GM18526 (cell line): Measurements from ENCODE around the gene BUD13.

Experiments
- POLR2A ChIP-seq: IDR thresholded peaks from 3 replicates; pipeline ENCODE4 v1.6.1; 2011; ENCODE audit not compliant: insufficient read length; ENCODE audit errors: extremely low read depth

Gene BUD13

GRCh38 chr11:116733043-116733755 is 39.6 kb downstream of the BUD13 start:
- TF ChIP-seq POLR2A: no peak

GRCh38 chr11:116732271-116733042 is 40.3 kb downstream of the BUD13 start:
- TF ChIP-seq POLR2A: no peak

DNA sequence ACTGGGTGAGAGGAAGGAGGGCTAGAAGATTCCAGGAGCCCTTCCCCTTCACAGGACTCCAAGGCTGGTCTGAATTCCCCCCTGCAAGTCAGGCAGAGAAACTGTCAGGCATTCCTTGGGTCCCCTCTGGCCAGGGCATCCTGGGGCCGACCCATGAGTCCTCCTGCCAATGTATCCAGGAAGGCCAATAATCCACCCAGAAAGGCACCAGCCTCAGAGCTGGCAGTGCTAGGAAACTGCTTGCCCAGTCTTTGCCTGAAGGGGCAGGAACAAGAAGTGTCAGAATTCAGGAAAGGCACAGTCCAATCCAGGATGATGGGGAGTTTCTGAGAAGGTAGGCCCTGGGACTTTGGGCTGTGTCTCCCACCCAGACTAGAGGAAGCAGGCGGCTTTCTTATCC is 41.0 kb downstream of the BUD13 start:
- no peak for TF ChIP-seq POLR2A

GRCh38 chr11:116731097-116731761 is 41.6 kb downstream of the BUD13 start:
- no peak for TF ChIP-seq POLR2A

GRCh38 chr11:116730601-116731000 is 42.2 kb downstream of the BUD13 start:
- TF ChIP-seq POLR2A: no peak

DNA sequence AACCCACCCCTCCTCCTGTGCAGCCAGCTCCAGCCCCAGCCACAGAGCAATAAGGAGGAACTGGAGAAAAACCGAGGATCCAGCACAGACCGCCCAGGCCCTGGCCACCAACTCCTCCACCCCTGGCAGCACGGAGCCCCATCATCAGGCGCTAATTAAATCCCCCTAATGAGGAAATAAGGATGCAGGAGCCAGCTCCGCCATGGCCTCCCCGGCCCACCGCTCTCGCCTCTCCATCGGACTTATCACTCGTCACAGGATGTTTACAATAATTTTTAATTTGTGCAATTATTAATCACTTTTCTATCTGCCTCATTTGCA is 42.6 kb downstream of the BUD13 start:
- TF ChIP-seq POLR2A: no peak

GRCh38 chr11:116729501-116730240 is 43.1 kb downstream of the BUD13 start:
- no peak for TF ChIP-seq POLR2A

- TF ChIP-seq POLR2A: no peak
These were observed 44.8 kb downstream of the BUD13 start for GRCh38 chr11:116727990-116728389.

- no peak for TF ChIP-seq POLR2A
These were observed 47.2 kb downstream of the BUD13 start for GRCh38 chr11:116725434-116726221.

DNA sequence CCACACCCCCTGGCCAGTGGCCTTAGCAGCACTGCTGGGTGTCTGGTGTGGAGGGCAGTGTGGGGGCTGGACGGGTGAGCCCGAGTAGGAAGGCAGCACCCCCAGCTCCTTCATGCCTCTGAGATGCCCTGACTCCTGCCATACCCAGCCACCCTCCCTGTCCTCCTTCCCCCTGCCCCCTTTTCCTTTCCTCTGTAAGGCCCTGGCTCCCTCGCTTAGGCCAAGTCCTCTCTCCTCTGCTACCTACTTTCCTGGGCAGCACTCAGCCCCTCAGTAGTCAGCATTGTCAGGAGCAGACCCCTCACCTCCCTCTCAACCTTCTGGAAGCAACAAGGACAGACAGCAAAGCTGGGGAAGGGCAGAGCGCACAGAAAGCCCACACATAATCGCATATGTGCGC is 48.0 kb downstream of the BUD13 start:
- no peak for TF ChIP-seq POLR2A

GRCh38 chr11:116723511-116723910 is 49.3 kb downstream of the BUD13 start:
- TF ChIP-seq POLR2A: no peak

DNA sequence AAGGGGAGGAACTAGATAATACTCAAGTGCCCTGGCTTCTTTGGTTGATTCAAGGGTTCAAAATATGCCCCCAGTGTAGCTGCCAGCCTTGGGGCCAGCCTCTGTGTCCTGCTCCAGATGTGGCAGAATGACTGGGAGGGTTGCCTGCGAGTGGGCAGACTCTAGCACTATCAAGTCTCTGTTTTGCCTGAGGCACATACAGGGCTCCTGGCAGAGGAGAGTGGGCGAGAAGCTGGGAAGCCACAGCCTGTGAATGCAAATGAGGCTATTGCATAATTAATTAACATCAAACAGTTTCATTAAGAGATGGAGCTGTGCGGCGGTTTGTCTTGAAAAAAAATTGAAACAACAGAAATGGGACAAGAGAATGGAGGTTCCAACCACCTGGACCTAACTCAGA is 50.8 kb downstream of the BUD13 start:
- no peak for TF ChIP-seq POLR2A

- TF ChIP-seq POLR2A: no peak
These were observed 51.9 kb downstream of the BUD13 start for GRCh38 chr11:116720895-116721294.

DNA sequence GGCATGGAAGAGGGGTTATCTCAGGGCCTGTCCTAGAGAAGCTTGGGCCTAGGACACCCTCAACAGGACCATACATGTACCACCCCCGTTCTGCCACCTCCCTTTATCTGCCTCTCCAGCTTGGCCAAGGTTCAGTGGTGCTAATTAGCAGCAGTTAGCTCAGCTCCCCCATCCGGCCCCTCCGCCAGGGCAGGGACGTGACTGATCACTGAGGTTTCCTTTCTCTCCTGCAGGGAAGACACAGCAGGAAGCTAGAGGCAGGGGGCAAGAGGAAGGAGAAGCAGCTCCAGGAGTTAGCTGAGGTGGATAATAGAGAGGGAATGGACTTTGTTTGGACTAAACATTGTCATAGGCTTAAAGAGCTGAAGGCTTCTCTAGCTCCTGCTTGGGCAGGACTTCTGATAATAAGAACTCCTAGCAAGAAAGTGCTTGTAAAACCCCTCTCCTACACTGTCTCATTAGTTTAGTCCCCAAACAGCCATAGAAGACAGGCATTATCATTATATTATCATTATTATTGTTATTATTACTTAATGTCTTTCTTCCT is 53.8 kb downstream of the BUD13 start:
- TF ChIP-seq POLR2A: no peak
